Heart right ventricle (tissue), 16 donors: Measurements from ENCODE around the gene MEI4. TPM values are rescaled to one million over a fixed set of nuclear protein-coding genes. Genes with fewer than 3 reads are reported as not detected.

Source experiments
- ATAC-seq, 8 donors: fragments of 200-7000 bp; cut with Tn5 transposase; one replicate each; pipeline ENCODE4 v1.9.1; 2020; ENCODE audit warnings: mild to moderate bottlenecking in 8 of 8, moderate library complexity in 8 of 8, moderate number of reproducible peaks in 1 of 8
- DNase-seq, 2 donors: peaks; one replicate each; pipeline ENCODE4 v3.0.0-alpha.2; 2020
- H3K27ac ChIP-seq, 10 donors: fragments of 200-600 bp; sonication (generic) in 2 of 10; one replicate each; pipeline versions ENCODE4 v1.5.0 to v1.8.0; 2020 to 2022; ENCODE audit warnings: mild to moderate bottlenecking in 3 of 10
- H3K27me3 ChIP-seq, 7 donors: fragments of 200-600 bp; one replicate each; pipeline ENCODE4 v1.8.0; 2021 to 2022; ENCODE audit warnings: mild to moderate bottlenecking in 2 of 7
- H3K36me3 ChIP-seq, 9 donors: fragments of 200-600 bp; sonication (generic) in 1 of 9; one replicate each; pipeline versions ENCODE4 v1.5.0 to v1.8.0; 2020 to 2022; ENCODE audit warnings: mild to moderate bottlenecking in 2 of 9
- H3K4me1 ChIP-seq, 9 donors: fragments of 200-600 bp; sonication (generic) in 1 of 9; one replicate each; pipeline versions ENCODE4 v1.5.0 to v1.8.0; 2020 to 2022; ENCODE audit warnings: mild to moderate bottlenecking in 4 of 9
- H3K4me3 ChIP-seq, 10 donors: fragments of 200-600 bp; sonication (generic) in 2 of 10; one replicate each; pipeline versions ENCODE4 v1.5.0 to v1.8.0; 2020 to 2022; ENCODE audit warnings: mild to moderate bottlenecking in 7 of 10, moderate library complexity in 2 of 10
- H3K9me3 ChIP-seq, 11 donors: fragments of 200-600 bp in 10 of 11; sonication (generic) in 2 of 11; one replicate each; pipeline versions ENCODE4 v1.5.0 to v1.8.0; 2013 to 2022; ENCODE audit warnings: mild to moderate bottlenecking in 2 of 11, control low read depth in 1 of 11, moderate library complexity in 1 of 11
- CTCF ChIP-seq, 9 donors: fragments of 200-600 bp; sonication (generic) in 2 of 9; IDR thresholded peaks; one replicate each; pipeline versions ENCODE4 v1.5.0 to v1.8.0; 2021 to 2022; ENCODE audit warnings: antibody characterized with exemption in 9 of 9, mild to moderate bottlenecking in 5 of 9, moderate library complexity in 1 of 9
- WGBS, 2 donors: extraction: QIAGEN DNeasy Blood & Tissue Kit; methylation state at CpG; one replicate each; pipeline ENCODE4 v1.1.7; 2013; ENCODE audit warnings: inconsistent platforms in 1 of 2; 5-methylcytosine and 5-hydroxymethylcytosine counted together
- intact Hi-C, 10 donors: fragments of 100-400 bp; cut with DNase I; formaldehyde crosslinking; loops; one replicate each; pipeline versions ENCODE4 v1.11.1 to v1.14.2; 2022
- polyA plus RNA-seq, 2 donors: library from polyadenylated mRNA; stranded (reverse); fragments of 200-250 nt; gene quantifications; one replicate each; pipeline ENCODE4 v1.2.3, GENCODE V29; 2013
- total RNA-seq, 10 donors: library from RNA; stranded (reverse); fragmentation: NEBNext Ultra II Directional in 3 of 10; extraction: Animal tissue kit (Norgen Biotek cat#: 25700) in 3 of 10; gene quantifications; one replicate each; pipeline versions ENCODE4 v1.2.1 to v1.2.4, GENCODE V29; 2021 to 2023
- donor health status: Arrhythmogenic right ventricular cardiomyopathy.
- donor health status: ischemic (EF 13 %, LVEDD 7.1; RV severe dilation, severe dysfunction).
- donor health status: healthy with polysubstance abuse.
- donor health status: DM: no; HTN: yes; CAD: no.
- donor health status: DM: no; HTN: no; CAD: no.
- donor health status: ischemic (EF 25% LVEDD 6.9; RV normal size, moderate dysfunction).
- donor health status: ischemic (EF 25% LVEDD 5.7; RV mildly dilated, moderate dysfunction).
- donor health status: healthy.
- donor health status: DM: yes; HTN: yes; CAD: no.
- donor health status: Ischemic cardiomyopathy.
- donor health status: ischemic (EF 35%, LVEDD 5.7; RV mildly dilated, moderate dysfunction).
- donor health status: nonischemic (EF 11% LVEDD 7.7; RV severe dilation, severe dysfunction).
- donor health status: DM: yes; HTN: yes; CAD: no.
- donor health status: PGD.
- donor health status: ischemic (EF 29% LVEDD 5.4; RV normal size, mild dysfunction).
- donor health status: nonischemic (EF 23%, LVEDD 6.1; RV moderate dilation, normal function).

Gene MEI4
- total and polyA plus RNA-seq, 12 donors: under 0.01 to 1.1 (median 0.49) TPM; not detected in 1

- no peaks in the 10 kb centered on the region for H3K4me1 ChIP-seq
- 87 to 88% methylated on average over 3 of the region's 3 CpGs for WGBS, 2 donors
- DNase-seq (no peak), ATAC-seq (no peak)
- H3K27me3 ChIP-seq: no peaks in the 10 kb centered on the region
- intact Hi-C loops: no loop called here
- peaks cover 0 to 55% (median 10%) of the 10 kb centered on the region in 11 donors for H3K9me3 ChIP-seq
- TF ChIP-seq CTCF (IDR thresholded peaks at IDR 0.05): no peak
- H3K4me3 ChIP-seq: no peak overlapping the region
- H3K27ac ChIP-seq: no peak overlapping the region
- H3K36me3 ChIP-seq: no peaks in the 10 kb centered on the region
These were observed 253.2 kb downstream of the MEI4 start for GRCh38 chr6:77906070-77906469.

- Histone ChIP-seq H3K4me1 (no peaks in the 10 kb centered on the region), H3K9me3 (peaks cover 0 to 64% (median 21%) of the 10 kb centered on the region in 11 donors), H3K36me3 (no peaks in the 10 kb centered on the region), H3K4me3 (no peak overlapping the region), H3K27me3 (no peaks in the 10 kb centered on the region), H3K27ac (no peak overlapping the region)
- ATAC-seq: no peak
- WGBS, 2 donors: 81 to 87% methylated on average over 1 of the region's 1 CpG
- DNase-seq: no peak
- no peak for TF ChIP-seq CTCF (IDR thresholded peaks at IDR 0.05)
- intact Hi-C loops: no loop called here
These were observed 258.0 kb downstream of the MEI4 start for GRCh38 chr6:77910826-77911225.

GRCh38 chr6:77926198-77926751, 273.4 kb downstream of the MEI4 start:
- Histone ChIP-seq H3K27me3 (no peaks in the 10 kb centered on the region), H3K4me3 (no peak overlapping the region), H3K27ac (no peak overlapping the region), H3K4me1 (no peaks in the 10 kb centered on the region), H3K36me3 (no peaks in the 10 kb centered on the region), H3K9me3 (peaks cover 0 to 11% (median 0%) of the 10 kb centered on the region in 11 donors)
- TF ChIP-seq CTCF (IDR thresholded peaks at IDR 0.05): no peak
- intact Hi-C loops: no loop called here
- DNase-seq (no peak), ATAC-seq (no peak)
- 45 to 49% methylated on average over 3 of the region's 3 CpGs for WGBS, 2 donors

GRCh38 chr6:77930382-77930781, 277.5 kb downstream of the MEI4 start:
- Histone ChIP-seq H3K4me3 (no peak overlapping the region), H3K27me3 (no peaks in the 10 kb centered on the region), H3K36me3 (no peaks in the 10 kb centered on the region), H3K4me1 (no peaks in the 10 kb centered on the region), H3K27ac (no peak overlapping the region), H3K9me3 (peaks cover 0 to 16% (median 0%) of the 10 kb centered on the region in 11 donors)
- WGBS, 2 donors: 44 to 58% methylated on average over 2 of the region's 2 CpGs
- TF ChIP-seq CTCF (IDR thresholded peaks at IDR 0.05): no peak
- intact Hi-C loops: no loop called here
- ATAC-seq (peak in 1 of 8 donors; percentile 50), DNase-seq (no peak)
